NB4 (cell line): Measurements from ENCODE around the gene BIN1.

ENCODE experiments used
- CTCF ChIP-seq: IDR thresholded peaks from one replicate; pipeline ENCODE4 v1.5.1; 2012; ENCODE audit warnings: low read depth, low read length
- MYC ChIP-seq: IDR thresholded peaks from 2 replicates; pipeline ENCODE4 v1.6.1; 2011; ENCODE audit warnings: low read depth, low read length
- POLR2A ChIP-seq: IDR thresholded peaks from 2 replicates; pipeline ENCODE4 v1.6.1; 2011; ENCODE audit warnings: mild to moderate bottlenecking; ENCODE audit not compliant: insufficient read length; ENCODE audit errors: extremely low read depth
- TF ChIP-seq, protein P1 (sequence below): IDR thresholded peaks from 2 replicates; pipeline ENCODE4 v1.6.1; 2011; ENCODE audit warnings: low read depth, low read length

DNA sequence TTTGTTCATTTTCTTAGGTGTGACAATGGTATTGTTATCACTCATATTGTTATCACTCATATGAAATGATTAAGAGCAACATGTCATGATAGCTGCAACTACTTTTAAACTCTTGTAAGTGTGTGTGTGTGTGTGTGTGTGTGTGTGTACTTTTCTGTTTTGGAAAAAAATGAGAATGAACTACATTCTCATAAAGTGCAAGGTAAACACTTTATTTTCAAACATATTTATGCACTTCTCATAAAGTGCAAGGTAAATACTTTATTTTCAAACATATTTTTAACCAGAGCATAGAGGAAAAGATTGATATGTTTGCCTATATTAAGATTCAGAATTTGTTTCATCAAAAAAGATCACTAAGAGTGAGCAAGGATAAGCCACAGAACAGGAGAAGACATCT lies 108.5 kb downstream of the BIN1 start:
- TF ChIP-seq CTCF (no peak), MYC (no peak), POLR2A (no peak)
- TF ChIP-seq, protein P1, sequence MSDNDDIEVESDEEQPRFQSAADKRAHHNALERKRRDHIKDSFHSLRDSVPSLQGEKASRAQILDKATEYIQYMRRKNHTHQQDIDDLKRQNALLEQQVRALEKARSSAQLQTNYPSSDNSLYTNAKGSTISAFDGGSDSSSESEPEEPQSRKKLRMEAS, result no peak
